Measurements from ENCODE around the gene HSPA1L. TPM values are rescaled to one million over a fixed set of nuclear protein-coding genes. Genes with fewer than 3 reads are reported as not detected.
A peak's percentile ranks its signal among the peaks of the same experiment; 100 is the strongest.
"Not testable (repeated sequence)": the region's sequence is repeated elsewhere in the genome, so short reads cannot be mapped to it uniquely, and the experiment has no call there.

HSPA1L gene
- total and polyA plus RNA-seq, 2 experiments from 2014 or later, result 0.44 to 0.83 TPM

DNA sequence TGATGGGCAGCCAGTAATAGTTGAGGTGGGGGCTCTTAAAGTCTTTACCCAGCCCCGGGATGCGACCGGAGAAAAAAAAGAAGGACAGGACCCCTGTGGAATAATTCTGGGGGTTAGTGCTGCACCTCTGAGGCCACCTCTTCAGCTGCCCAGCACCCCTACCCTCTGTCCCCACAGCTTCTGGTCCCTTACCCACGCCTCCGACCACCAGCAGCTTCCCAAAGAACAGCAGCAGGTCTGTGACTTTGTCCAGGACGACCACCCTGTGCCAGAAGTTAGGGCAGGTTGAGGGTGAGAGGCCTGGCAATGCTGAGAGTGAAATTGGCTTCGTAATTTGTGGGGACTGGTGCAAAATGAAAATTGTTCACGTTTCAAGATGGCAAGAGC, 49.7 kb upstream of the HSPA1L start:
- Mint-ChIP-seq H3K36me3 (ENCODE audit: low read depth) (peaks cover 5% of the 10 kb centered on the region), H3K4me1 (peaks cover 8% of the 10 kb centered on the region), H3K9me3 (peaks cover 2% of the 10 kb centered on the region; the same call in 1 of the 3 replicates), H3K27me3 (ENCODE audit: insufficient read depth, low read depth, poor library complexity) (peaks cover 21% of the 10 kb centered on the region), H3K4me3 (peak overlapping the region; percentile 95), H3K27ac (no peak overlapping the region; the same call in none of the 2 replicates)
- peaks cover 12% of the 10 kb centered on the region; the same call in 1 of the 2 replicates for H3K4me1 ChIP-seq (ENCODE audit: insufficient read depth)
- H3K27me3 ChIP-seq (ENCODE audit: insufficient read depth), result no peaks in the 10 kb centered on the region
- no peaks in the 10 kb centered on the region for H3K36me3 ChIP-seq (ENCODE audit: insufficient read depth)
- peaks cover 8% of the 10 kb centered on the region; the same call in 1 of the 2 replicates for H3F3A ChIP-seq (replicated peaks; ENCODE audit: low read depth)
- no peak overlapping the region for H3K4me2 ChIP-seq
- H3K9me2 ChIP-seq (ENCODE audit: insufficient read depth), result no peaks in the 10 kb centered on the region
- TF ChIP-seq STAT1 (IDR thresholded peaks at IDR 0.05; ENCODE audit: unreplicated experiment), result no peak
- no peak for TF ChIP-seq ZNF114 (CRISPR knock-in tag; IDR thresholded peaks at IDR 0.05)
- TF ChIP-seq, protein P1, sequence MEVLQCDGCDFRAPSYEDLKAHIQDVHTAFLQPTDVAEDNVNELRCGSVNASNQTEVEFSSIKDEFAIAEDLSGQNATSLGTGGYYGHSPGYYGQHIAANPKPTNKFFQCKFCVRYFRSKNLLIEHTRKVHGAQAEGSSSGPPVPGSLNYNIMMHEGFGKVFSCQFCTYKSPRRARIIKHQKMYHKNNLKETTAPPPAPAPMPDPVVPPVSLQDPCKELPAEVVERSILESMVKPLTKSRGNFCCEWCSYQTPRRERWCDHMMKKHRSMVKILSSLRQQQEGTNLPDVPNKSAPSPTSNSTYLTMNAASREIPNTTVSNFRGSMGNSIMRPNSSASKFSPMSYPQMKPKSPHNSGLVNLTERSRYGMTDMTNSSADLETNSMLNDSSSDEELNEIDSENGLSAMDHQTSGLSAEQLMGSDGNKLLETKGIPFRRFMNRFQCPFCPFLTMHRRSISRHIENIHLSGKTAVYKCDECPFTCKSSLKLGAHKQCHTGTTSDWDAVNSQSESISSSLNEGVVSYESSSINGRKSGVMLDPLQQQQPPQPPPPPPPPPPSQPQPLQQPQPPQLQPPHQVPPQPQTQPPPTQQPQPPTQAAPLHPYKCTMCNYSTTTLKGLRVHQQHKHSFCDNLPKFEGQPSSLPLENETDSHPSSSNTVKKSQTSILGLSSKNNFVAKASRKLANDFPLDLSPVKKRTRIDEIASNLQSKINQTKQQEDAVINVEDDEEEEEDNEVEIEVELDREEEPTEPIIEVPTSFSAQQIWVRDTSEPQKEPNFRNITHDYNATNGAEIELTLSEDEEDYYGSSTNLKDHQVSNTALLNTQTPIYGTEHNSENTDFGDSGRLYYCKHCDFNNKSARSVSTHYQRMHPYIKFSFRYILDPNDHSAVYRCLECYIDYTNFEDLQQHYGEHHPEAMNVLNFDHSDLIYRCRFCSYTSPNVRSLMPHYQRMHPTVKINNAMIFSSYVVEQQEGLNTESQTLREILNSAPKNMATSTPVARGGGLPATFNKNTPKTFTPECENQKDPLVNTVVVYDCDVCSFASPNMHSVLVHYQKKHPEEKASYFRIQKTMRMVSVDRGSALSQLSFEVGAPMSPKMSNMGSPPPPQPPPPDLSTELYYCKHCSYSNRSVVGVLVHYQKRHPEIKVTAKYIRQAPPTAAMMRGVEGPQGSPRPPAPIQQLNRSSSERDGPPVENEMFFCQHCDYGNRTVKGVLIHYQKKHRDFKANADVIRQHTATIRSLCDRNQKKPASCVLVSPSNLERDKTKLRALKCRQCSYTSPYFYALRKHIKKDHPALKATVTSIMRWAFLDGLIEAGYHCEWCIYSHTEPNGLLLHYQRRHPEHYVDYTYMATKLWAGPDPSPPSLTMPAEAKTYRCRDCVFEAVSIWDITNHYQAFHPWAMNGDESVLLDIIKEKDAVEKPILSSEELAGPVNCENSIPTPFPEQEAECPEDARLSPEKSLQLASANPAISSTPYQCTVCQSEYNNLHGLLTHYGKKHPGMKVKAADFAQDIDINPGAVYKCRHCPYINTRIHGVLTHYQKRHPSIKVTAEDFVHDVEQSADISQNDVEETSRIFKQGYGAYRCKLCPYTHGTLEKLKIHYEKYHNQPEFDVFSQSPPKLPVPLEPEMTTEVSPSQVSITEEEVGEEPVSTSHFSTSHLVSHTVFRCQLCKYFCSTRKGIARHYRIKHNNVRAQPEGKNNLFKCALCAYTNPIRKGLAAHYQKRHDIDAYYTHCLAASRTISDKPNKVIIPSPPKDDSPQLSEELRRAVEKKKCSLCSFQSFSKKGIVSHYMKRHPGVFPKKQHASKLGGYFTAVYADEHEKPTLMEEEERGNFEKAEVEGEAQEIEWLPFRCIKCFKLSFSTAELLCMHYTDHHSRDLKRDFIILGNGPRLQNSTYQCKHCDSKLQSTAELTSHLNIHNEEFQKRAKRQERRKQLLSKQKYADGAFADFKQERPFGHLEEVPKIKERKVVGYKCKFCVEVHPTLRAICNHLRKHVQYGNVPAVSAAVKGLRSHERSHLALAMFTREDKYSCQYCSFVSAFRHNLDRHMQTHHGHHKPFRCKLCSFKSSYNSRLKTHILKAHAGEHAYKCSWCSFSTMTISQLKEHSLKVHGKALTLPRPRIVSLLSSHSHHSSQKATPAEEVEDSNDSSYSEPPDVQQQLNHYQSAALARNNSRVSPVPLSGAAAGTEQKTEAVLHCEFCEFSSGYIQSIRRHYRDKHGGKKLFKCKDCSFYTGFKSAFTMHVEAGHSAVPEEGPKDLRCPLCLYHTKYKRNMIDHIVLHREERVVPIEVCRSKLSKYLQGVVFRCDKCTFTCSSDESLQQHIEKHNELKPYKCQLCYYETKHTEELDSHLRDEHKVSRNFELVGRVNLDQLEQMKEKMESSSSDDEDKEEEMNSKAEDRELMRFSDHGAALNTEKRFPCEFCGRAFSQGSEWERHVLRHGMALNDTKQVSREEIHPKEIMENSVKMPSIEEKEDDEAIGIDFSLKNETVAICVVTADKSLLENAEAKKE (CRISPR knock-in tag; IDR thresholded peaks at IDR 0.05), result no peak
- TF ChIP-seq JUNB (IDR thresholded peaks at IDR 0.05; ENCODE audit: unreplicated experiment), result no peak
- no peak for TF ChIP-seq EZH2phosphoT487 (IDR thresholded peaks at IDR 0.05; ENCODE audit: unreplicated experiment)
- TF ChIP-seq NANOG (IDR thresholded peaks at IDR 0.05; ENCODE audit: borderline replicate concordance), result no peak
- TF ChIP-seq POLR2AphosphoS5 (IDR thresholded peaks at IDR 0.05; ENCODE audit: low read depth), result no peak
- TF ChIP-seq, protein P2, sequence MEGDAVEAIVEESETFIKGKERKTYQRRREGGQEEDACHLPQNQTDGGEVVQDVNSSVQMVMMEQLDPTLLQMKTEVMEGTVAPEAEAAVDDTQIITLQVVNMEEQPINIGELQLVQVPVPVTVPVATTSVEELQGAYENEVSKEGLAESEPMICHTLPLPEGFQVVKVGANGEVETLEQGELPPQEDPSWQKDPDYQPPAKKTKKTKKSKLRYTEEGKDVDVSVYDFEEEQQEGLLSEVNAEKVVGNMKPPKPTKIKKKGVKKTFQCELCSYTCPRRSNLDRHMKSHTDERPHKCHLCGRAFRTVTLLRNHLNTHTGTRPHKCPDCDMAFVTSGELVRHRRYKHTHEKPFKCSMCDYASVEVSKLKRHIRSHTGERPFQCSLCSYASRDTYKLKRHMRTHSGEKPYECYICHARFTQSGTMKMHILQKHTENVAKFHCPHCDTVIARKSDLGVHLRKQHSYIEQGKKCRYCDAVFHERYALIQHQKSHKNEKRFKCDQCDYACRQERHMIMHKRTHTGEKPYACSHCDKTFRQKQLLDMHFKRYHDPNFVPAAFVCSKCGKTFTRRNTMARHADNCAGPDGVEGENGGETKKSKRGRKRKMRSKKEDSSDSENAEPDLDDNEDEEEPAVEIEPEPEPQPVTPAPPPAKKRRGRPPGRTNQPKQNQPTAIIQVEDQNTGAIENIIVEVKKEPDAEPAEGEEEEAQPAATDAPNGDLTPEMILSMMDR (conservative IDR thresholded peaks at IDR 0.05; ENCODE audit: low read depth in 2 of 2), result no peak
- no peak for TF ChIP-seq ZNF331 (CRISPR knock-in tag; IDR thresholded peaks at IDR 0.05; ENCODE audit: low read depth)
- H3K79me2 ChIP-seq (replicated peaks; ENCODE audit: insufficient read depth), result peaks cover 8% of the 10 kb centered on the region; the same call in 1 of the 2 replicates
- peaks cover 3% of the 10 kb centered on the region; the same call in 1 of the 2 replicates for H4K20me1 ChIP-seq (replicated peaks; ENCODE audit: insufficient read depth)
- no peak overlapping the region for H2AFZ ChIP-seq
- H3K4me3 ChIP-seq, result no peak overlapping the region
- ATAC-seq, result no peak
- H3K27ac ChIP-seq (ENCODE audit: low read depth), result no peak overlapping the region
- DNase-seq (ENCODE audit: low spot score), result no peak

DNA sequence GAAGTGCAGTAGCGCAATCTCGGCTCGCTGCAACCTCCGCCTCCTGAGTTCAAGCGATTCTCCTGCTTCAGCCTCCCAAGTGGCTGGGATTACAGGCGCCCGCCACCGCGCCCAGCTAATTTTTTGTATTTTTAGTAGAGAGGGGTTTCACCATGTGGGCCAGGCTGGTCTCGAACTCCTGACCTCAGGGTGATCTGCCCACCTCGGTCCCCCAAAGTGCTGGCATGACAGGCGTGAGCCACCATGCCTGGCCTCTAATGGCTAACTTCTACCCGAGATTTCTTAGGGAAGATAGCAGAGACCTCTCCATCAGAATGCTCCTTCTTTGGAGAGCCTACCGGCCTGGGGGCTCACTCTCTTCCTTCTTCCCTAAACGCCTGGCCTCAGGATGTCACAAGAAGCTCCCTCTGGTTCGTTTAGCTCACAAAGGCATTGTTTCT, 49.1 kb upstream of the HSPA1L start:
- Histone ChIP-seq H3K4me2 (peak overlapping the region; percentile 75), H3K4me1 (ENCODE audit: insufficient read depth) (peaks cover 12% of the 10 kb centered on the region; the same call in 1 of the 2 replicates), H2AFZ (0 out of 2 replicates have a peak overlapping the region, but pooled peaks have one; percentile 30), H3K4me3 (peak overlapping the region; percentile 73), H3K27ac (ENCODE audit: low read depth) (peak overlapping the region; percentile 75)
- not testable (repeated sequence) for H3K36me3 Mint-ChIP-seq (ENCODE audit: low read depth); H3K36me3 ChIP-seq (ENCODE audit: insufficient read depth); H3F3A ChIP-seq (replicated peaks; ENCODE audit: low read depth); DNase-seq (ENCODE audit: low spot score); H3K4me1 Mint-ChIP-seq; ATAC-seq; H4K20me1 ChIP-seq (replicated peaks; ENCODE audit: insufficient read depth); H3K79me2 ChIP-seq (replicated peaks; ENCODE audit: insufficient read depth); H3K27me3 ChIP-seq (ENCODE audit: insufficient read depth); H3K9me2 ChIP-seq (ENCODE audit: insufficient read depth); H3K9me3 Mint-ChIP-seq
- peak overlapping the region; percentile 97 for H3K27ac Mint-ChIP-seq
- H3K4me3 Mint-ChIP-seq, result peak overlapping the region; percentile 95
- peaks cover 19% of the 10 kb centered on the region for H3K27me3 Mint-ChIP-seq (ENCODE audit: insufficient read depth, low read depth, poor library complexity)

Data from GM23338 (cell line).